Left lung (tissue), 10 donors: ENCODE results near the gene RHOB. TPM values are rescaled to one million over a fixed set of nuclear protein-coding genes. Genes with fewer than 3 reads are reported as not detected.

ENCODE experiments used
- ATAC-seq: fragments of 200-7000 bp; cut with Tn5 transposase; one replicate; pipeline ENCODE4 v1.9.1; 2020; ENCODE audit warnings: moderate library complexity
- DNase-seq, 4 donors: peaks; one replicate each; pipeline ENCODE4 v3.0.0-alpha.2; 2013 to 2020
- H3K27ac ChIP-seq, 2 donors: fragments of 200-600 bp; sonication (generic) in 1 of 2; one replicate each; pipeline versions ENCODE4 v1.5.0 to v1.8.0; 2020 to 2021
- H3K27me3 ChIP-seq, 2 donors: fragments of 200-600 bp; sonication (generic) in 1 of 2; one replicate each; pipeline versions ENCODE4 v1.5.0 to v1.8.0; 2020 to 2021
- H3K36me3 ChIP-seq, 2 donors: fragments of 200-600 bp; sonication (generic) in 1 of 2; one replicate each; pipeline versions ENCODE4 v1.5.0 to v1.8.0; 2020 to 2021
- H3K4me1 ChIP-seq, 2 donors: fragments of 200-600 bp; one replicate each; pipeline ENCODE4 v1.8.0; 2021
- H3K4me3 ChIP-seq, 2 donors: fragments of 200-600 bp; sonication (generic) in 1 of 2; one replicate each; pipeline versions ENCODE4 v1.5.0 to v1.8.0; 2020 to 2021; ENCODE audit warnings: mild to moderate bottlenecking in 1 of 2
- H3K9me3 ChIP-seq, 2 donors: fragments of 200-600 bp; sonication (generic) in 1 of 2; one replicate each; pipeline versions ENCODE4 v1.5.0 to v1.8.0; 2020 to 2021
- intact Hi-C, 2 donors: fragments of 100-400 bp; cut with DNase I; formaldehyde crosslinking; loops; one replicate each; pipeline versions ENCODE4 v1.11.2 to v1.14.2; 2022
- polyA plus RNA-seq, 6 donors: library from polyadenylated mRNA; unstranded; fragments of 120-200 nt; gene quantifications; one replicate each; pipeline ENCODE4 v1.2.1, GENCODE V29; 2013; ENCODE audit not compliant: insufficient read length in 6 of 6
- total RNA-seq, 2 donors: library from RNA; stranded (reverse); fragmentation: NEBNext Ultra II Directional; extraction: Animal tissue kit (Norgen Biotek cat#: 25700); gene quantifications; one replicate each; pipeline ENCODE4 v1.2.1, GENCODE V29; 2021
- TF ChIP-seq, protein P1 (sequence below), 2 donors: fragments of 200-600 bp; sonication (generic) in 1 of 2; IDR thresholded peaks; one replicate each; pipeline versions ENCODE4 v1.5.0 to v1.8.0; 2021; ENCODE audit warnings: antibody characterized with exemption in 2 of 2
- donor health status: DM: no; HTN: yes; CAD: no.
- donor health status: DM: no; HTN: no; CAD: no.

The RHOB gene
- total and polyA plus RNA-seq, 8 donors: 54.0 to 172 (median 101) TPM

DNA sequence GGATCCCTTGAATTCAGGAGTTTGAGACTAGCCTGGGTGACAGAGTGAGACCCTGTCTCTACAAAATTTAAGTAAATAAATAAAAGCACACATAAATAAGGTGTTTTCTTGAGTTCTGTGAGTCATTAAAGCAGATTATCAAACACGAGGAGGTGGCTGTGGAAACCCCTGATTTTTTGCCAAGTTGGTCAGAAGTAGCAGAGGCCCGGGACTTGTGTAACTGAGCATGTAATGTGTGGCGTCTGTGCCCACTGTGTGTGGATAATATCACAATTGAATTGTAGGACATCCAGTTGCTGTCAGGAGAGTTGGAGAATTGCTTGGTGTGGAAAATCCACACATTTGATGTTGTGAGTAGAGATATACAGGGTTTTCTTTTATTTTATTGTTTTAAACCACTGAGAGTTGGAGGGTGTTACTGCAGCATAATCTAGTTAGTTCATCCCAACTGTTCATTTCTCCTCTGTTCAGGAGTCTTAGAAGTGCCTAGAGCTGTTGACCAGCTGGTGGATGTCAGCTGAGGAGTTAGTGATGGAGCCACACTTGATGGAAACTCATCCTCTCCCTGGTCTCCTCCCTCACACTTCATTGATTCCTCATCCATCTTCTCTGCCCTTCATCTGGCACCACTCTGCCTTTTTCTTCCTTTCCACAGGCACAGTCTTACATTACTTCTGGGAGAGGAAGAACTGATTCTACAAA, 45.9 kb upstream of the RHOB start:
- ATAC-seq: no peak
- Histone ChIP-seq H3K4me3 (no peak overlapping the region), H3K4me1 (no peaks in the 10 kb centered on the region), H3K36me3 (no peaks in the 10 kb centered on the region), H3K9me3 (no peaks in the 10 kb centered on the region), H3K27ac (no peak overlapping the region), H3K27me3 (no peaks in the 10 kb centered on the region)
- intact Hi-C loops: no loop called here
- TF ChIP-seq, protein P1, sequence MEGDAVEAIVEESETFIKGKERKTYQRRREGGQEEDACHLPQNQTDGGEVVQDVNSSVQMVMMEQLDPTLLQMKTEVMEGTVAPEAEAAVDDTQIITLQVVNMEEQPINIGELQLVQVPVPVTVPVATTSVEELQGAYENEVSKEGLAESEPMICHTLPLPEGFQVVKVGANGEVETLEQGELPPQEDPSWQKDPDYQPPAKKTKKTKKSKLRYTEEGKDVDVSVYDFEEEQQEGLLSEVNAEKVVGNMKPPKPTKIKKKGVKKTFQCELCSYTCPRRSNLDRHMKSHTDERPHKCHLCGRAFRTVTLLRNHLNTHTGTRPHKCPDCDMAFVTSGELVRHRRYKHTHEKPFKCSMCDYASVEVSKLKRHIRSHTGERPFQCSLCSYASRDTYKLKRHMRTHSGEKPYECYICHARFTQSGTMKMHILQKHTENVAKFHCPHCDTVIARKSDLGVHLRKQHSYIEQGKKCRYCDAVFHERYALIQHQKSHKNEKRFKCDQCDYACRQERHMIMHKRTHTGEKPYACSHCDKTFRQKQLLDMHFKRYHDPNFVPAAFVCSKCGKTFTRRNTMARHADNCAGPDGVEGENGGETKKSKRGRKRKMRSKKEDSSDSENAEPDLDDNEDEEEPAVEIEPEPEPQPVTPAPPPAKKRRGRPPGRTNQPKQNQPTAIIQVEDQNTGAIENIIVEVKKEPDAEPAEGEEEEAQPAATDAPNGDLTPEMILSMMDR (IDR thresholded peaks at IDR 0.05): no peak
- no peak for DNase-seq

DNA sequence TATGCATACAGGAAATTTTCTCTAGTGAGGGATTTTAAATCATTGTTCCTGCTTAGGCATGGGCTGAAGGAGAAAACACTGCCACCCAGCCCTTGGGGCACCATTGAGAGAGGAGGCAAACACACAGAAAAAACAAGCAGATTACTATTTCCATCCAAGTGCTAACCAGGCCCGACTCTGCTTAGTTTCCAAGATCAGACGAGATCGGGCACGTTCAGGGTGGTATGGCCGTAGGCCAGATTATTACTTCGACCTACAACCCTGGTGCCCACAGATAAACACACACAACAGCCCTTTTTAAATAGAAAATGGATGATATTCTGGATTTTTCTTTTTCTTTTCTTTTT, 45.4 kb upstream of the RHOB start:
- Histone ChIP-seq H3K9me3 (no peaks in the 10 kb centered on the region), H3K4me1 (no peaks in the 10 kb centered on the region), H3K4me3 (no peak overlapping the region), H3K27me3 (no peaks in the 10 kb centered on the region), H3K36me3 (no peaks in the 10 kb centered on the region), H3K27ac (no peak overlapping the region)
- DNase-seq (no peak), ATAC-seq (no peak)
- TF ChIP-seq, protein P1 (IDR thresholded peaks at IDR 0.05): no peak
- intact Hi-C loops: no loop called here

- Histone ChIP-seq H3K4me3 (no peak overlapping the region), H3K4me1 (no peaks in the 10 kb centered on the region), H3K27me3 (no peaks in the 10 kb centered on the region), H3K27ac (no peak overlapping the region), H3K36me3 (no peaks in the 10 kb centered on the region), H3K9me3 (peaks cover 0 to 14% of the 10 kb centered on the region in 2 donors)
- ATAC-seq: no peak
- TF ChIP-seq, protein P1 (IDR thresholded peaks at IDR 0.05): no peak
- intact Hi-C loops: no loop called here
- DNase-seq: no peak
Observed at GRCh38 chr2:20403774-20404312, 43.0 kb upstream of the RHOB start.

- Histone ChIP-seq H3K36me3 (no peaks in the 10 kb centered on the region), H3K4me1 (no peaks in the 10 kb centered on the region), H3K4me3 (no peak overlapping the region), H3K27me3 (no peaks in the 10 kb centered on the region), H3K9me3 (peaks cover 0 to 25% of the 10 kb centered on the region in 2 donors), H3K27ac (no peak overlapping the region)
- DNase-seq: no peak
- ATAC-seq: no peak
- TF ChIP-seq, protein P1 (IDR thresholded peaks at IDR 0.05): no peak
- intact Hi-C loops: no loop called here
Observed at GRCh38 chr2:20404950-20405349, 41.9 kb upstream of the RHOB start.

- TF ChIP-seq, protein P1 (IDR thresholded peaks at IDR 0.05): no peak
- Histone ChIP-seq H3K36me3 (no peaks in the 10 kb centered on the region), H3K27me3 (no peaks in the 10 kb centered on the region), H3K4me1 (no peaks in the 10 kb centered on the region), H3K27ac (no peak overlapping the region), H3K4me3 (no peak overlapping the region), H3K9me3 (peaks cover 0 to 28% of the 10 kb centered on the region in 2 donors)
- no peak for ATAC-seq
- intact Hi-C loops: no loop called here
- DNase-seq: no peak
Observed at GRCh38 chr2:20409039-20409438, 37.8 kb upstream of the RHOB start.
